Naive thymus-derived CD4-positive, alpha-beta T cell (primary cell): ENCODE measurements around the gene CDK9. TPM values are rescaled to one million over a fixed set of nuclear protein-coding genes. Genes with fewer than 3 reads are reported as not detected.

Source experiments
- ATAC-seq: fragments of 150-1000 bp; cut with Tn5 transposase; 2 replicates; pipeline ENCODE4 v1.10.0; 2021; ENCODE audit warnings: mild to moderate bottlenecking, moderate library complexity
- CTCF ChIA-PET: fragments of 350-600 bp; sonication (Branson Sonifier 250); formaldehyde crosslinking; loops from one replicate; lab custom pipeline; 2021; ENCODE audit warnings: antibody characterized with exemption; lab: Charles Lee
- POLR2A ChIA-PET: fragments of 350-600 bp; sonication (Branson Sonifier 250); formaldehyde crosslinking; loops from one replicate; lab custom pipeline; 2021; ENCODE audit warnings: antibody characterized with exemption, inconsistent platforms; lab: Charles Lee
- DNase-seq, 9 donors: peaks; one replicate each; pipeline versions ENCODE4 v3.0.0 to v3.0.0-alpha.2; 2020 to 2022; ENCODE audit warnings: mixed read lengths in 1 of 9
- H3K27ac ChIP-seq: one replicate; pipeline ENCODE4 v1.7.0; 2013; ENCODE audit warnings: mild to moderate bottlenecking, low read depth, low read length, moderate library complexity
- H3K27me3 ChIP-seq, 2 donors: one replicate each; pipeline ENCODE4 v1.7.0; 2013; ENCODE audit warnings: low read length in 2 of 2, mild to moderate bottlenecking in 2 of 2, moderate library complexity in 2 of 2; ENCODE audit not compliant: control insufficient read depth in 2 of 2, insufficient read depth in 2 of 2
- H3K36me3 ChIP-seq, 3 experiments: 1 replicate in 2 of 3; 2 replicates in 1 of 3; pipeline ENCODE4 v1.7.0; 2013; ENCODE audit warnings: low read length in 3 of 3, mild to moderate bottlenecking in 3 of 3, moderate library complexity in 1 of 3; ENCODE audit not compliant: insufficient read depth in 3 of 3, control insufficient read depth in 2 of 3
- H3K4me1 ChIP-seq, 2 donors: one replicate each; pipeline ENCODE4 v1.7.0; 2013; ENCODE audit warnings: low read length in 2 of 2, mild to moderate bottlenecking in 2 of 2, moderate library complexity in 1 of 2; ENCODE audit not compliant: control insufficient read depth in 2 of 2, insufficient read depth in 2 of 2
- H3K4me3 ChIP-seq: 2 replicates; pipeline ENCODE4 v1.7.0; 2013; ENCODE audit warnings: mild to moderate bottlenecking, low read length
- H3K9me3 ChIP-seq, 3 experiments: 1 replicate in 2 of 3; 2 replicates in 1 of 3; pipeline ENCODE4 v1.7.0; 2013; ENCODE audit warnings: low read length in 3 of 3; ENCODE audit not compliant: control insufficient read depth in 2 of 3
- H3K27ac Mint-ChIP-seq, 9 donors: one replicate each; pipeline ENCODE4 v1.8.0; 2020 to 2022; ENCODE audit warnings: mixed read lengths in 9 of 9, mild to moderate bottlenecking in 8 of 9, moderate library complexity in 5 of 9, inconsistent platforms in 2 of 9
- H3K27me3 Mint-ChIP-seq, 5 donors: one replicate each; pipeline ENCODE4 v1.8.0; 2021 to 2022; ENCODE audit warnings: mixed read lengths in 5 of 5, mild to moderate bottlenecking in 1 of 5
- H3K36me3 Mint-ChIP-seq, 5 donors: one replicate each; pipeline ENCODE4 v1.8.0; 2020 to 2022; ENCODE audit warnings: mixed read lengths in 5 of 5, mild to moderate bottlenecking in 3 of 5, inconsistent platforms in 1 of 5
- H3K4me1 Mint-ChIP-seq, 7 donors: one replicate each; pipeline ENCODE4 v1.8.0; 2020 to 2022; ENCODE audit warnings: mixed read lengths in 7 of 7, mild to moderate bottlenecking in 3 of 7, inconsistent platforms in 1 of 7
- H3K4me3 Mint-ChIP-seq, 10 donors: one replicate each; pipeline ENCODE4 v1.8.0; 2020 to 2022; ENCODE audit warnings: mild to moderate bottlenecking in 10 of 10, mixed read lengths in 10 of 10, moderate library complexity in 6 of 10, inconsistent platforms in 2 of 10
- H3K9me3 Mint-ChIP-seq, 11 donors: one replicate each; pipeline ENCODE4 v1.8.0; 2020 to 2022; ENCODE audit warnings: mixed read lengths in 11 of 11, mild to moderate bottlenecking in 4 of 11, inconsistent platforms in 1 of 11, moderate library complexity in 1 of 11
- intact Hi-C, 2 donors: fragments of 100-400 bp; cut with micrococcal nuclease; formaldehyde crosslinking; loops; one replicate each; pipeline ENCODE4 v1.15.1; 2023
- polyA plus RNA-seq, 2 donors: library from polyadenylated mRNA; unstranded; fragments of 300-500 nt; fragmentation: Illumina TruSeq; gene quantifications; one replicate each; pipeline ENCODE4 v1.2.3, GENCODE V29; 2021
- total RNA-seq, 6 experiments: library from RNA in 5 of 6; stranded (reverse) in 5 of 6; gene quantifications; 1 replicate in 5 of 6; 2 replicates in 1 of 6; pipeline ENCODE4 v1.2.3 and lab custom pipeline; 2021 to 2026

Gene CDK9
- total and polyA plus RNA-seq, 7 experiments from 2014 or later = 37.5 to 135 (median 120) TPM

- DNase-seq (no peak), ATAC-seq (no peak)
- Histone ChIP-seq H3K27ac (peak overlapping the region; percentile 14), H3K4me3 (no peak overlapping the region), H3K9me3 (no peaks in the 10 kb centered on the region), H3K4me1 (no peaks in the 10 kb centered on the region), H3K27me3 (no peaks in the 10 kb centered on the region), H3K36me3 (peaks cover 12 to 91% (median 17%) of the 10 kb centered on the region in 3 experiments)
- Mint-ChIP-seq H3K4me1 (peaks cover 0 to 16% (median 9%) of the 10 kb centered on the region in 7 donors), H3K27me3 (no peaks in the 10 kb centered on the region), H3K4me3 (no peak overlapping the region), H3K36me3 (peaks cover 0 to 36% (median 3%) of the 10 kb centered on the region in 5 donors), H3K27ac (peak overlapping the region in 4 of 9 donors; percentile 28 to 69 (median 54)), H3K9me3 (no peaks in the 10 kb centered on the region)
- ChIA-PET POLR2A (interaction anchor here (1.0 to 1.6 kb wide), 3 partner anchors 9 to 41 kb away, joined by 3 to 5 read pairs (median 4); partner anchors contain the start of genes CDK9, SH2D3C and TOR2A), CTCF (interaction anchor here (0.6 to 3.0 kb wide), 5 partner anchors 10 to 186 kb away, joined by 3 to 16 read pairs (median 3); partner anchors contain the start of genes PIP5KL1 and TOR2A)
- intact Hi-C loops = no loop called here
Observed at GRCh38 chr9:127744398-127745110, 41.3 kb upstream of the CDK9 start.

DNA sequence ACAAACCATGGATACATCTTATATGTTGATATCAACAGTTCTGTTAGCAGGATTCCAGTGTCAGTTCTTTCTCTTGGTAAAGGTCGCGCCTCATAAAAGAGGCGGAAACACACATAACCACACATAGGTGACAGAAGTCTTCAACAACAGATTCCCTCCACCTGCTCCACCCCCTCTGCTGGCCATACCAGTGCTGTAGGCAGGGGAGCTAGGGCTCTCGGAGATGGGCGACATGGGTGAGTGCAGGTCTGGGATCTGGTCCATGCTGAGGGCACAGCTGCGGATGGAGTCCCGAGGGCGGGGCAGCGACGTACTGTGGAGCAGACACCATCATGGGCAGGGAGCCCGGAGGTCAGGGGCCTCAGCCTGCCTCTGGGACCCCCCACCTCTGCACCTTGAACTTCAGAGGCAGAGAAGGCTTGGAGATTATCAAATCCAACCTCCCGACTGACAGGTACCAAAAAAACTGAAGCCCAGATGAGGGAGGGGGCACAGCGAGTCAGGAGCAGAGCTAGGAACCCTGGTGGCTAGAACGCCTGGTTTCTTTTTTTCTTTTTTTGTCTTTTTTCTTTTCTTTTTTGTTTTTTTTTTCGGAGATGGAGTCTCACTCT lies 38.8 kb upstream of the CDK9 start:
- Mint-ChIP-seq H3K27me3 (no peaks in the 10 kb centered on the region), H3K27ac (peak overlapping the region; percentile 40 to 92 (median 87)), H3K4me1 (peaks cover 5 to 27% (median 11%) of the 10 kb centered on the region in 7 donors), H3K4me3 (peak overlapping the region in 9 of 10 donors; percentile 37 to 83 (median 66)), H3K36me3 (peaks cover 4 to 44% (median 7%) of the 10 kb centered on the region in 5 donors), H3K9me3 (no peaks in the 10 kb centered on the region)
- no peaks in the 10 kb centered on the region for H3K27me3 ChIP-seq
- DNase-seq = peak in 7 of 9 donors; percentile 38 to 64 (median 46)
- ATAC-seq = peak; percentile 89
- H3K4me3 ChIP-seq = no peak overlapping the region
- no peaks in the 10 kb centered on the region for H3K4me1 ChIP-seq
- H3K9me3 ChIP-seq = no peaks in the 10 kb centered on the region
- CTCF ChIA-PET = interaction anchor here (0.8 to 2.4 kb wide), 7 partner anchors 12 to 123 kb away, joined by 3 to 8 read pairs (median 4); partner anchors contain the start of genes FPGS and TOR2A
- intact Hi-C loops = loop anchor here in 1 of 2 donors (1.0 kb wide), 1 partner anchor 38 kb away; no protein-coding TSS in a partner anchor
- POLR2A ChIA-PET = interaction anchor here (0.6 to 1.5 kb wide), 8 partner anchors 19 to 109 kb away, joined by 3 to 8 read pairs (median 4); partner anchors contain the start of gene CDK9
- H3K36me3 ChIP-seq = peaks cover 21 to 91% (median 28%) of the 10 kb centered on the region in 3 experiments
- peak overlapping the region; percentile 31 for H3K27ac ChIP-seq

- CTCF ChIA-PET = no interaction called here
- DNase-seq (no peak), ATAC-seq (no peak)
- Histone ChIP-seq H3K27me3 (no peaks in the 10 kb centered on the region), H3K9me3 (no peaks in the 10 kb centered on the region), H3K4me3 (no peak overlapping the region), H3K36me3 (peaks cover 21 to 93% (median 28%) of the 10 kb centered on the region in 3 experiments), H3K4me1 (no peaks in the 10 kb centered on the region), H3K27ac (no peak overlapping the region)
- no peaks in the 10 kb centered on the region for H3K9me3 Mint-ChIP-seq
- no peak overlapping the region for H3K4me3 Mint-ChIP-seq
- peaks cover 5 to 36% (median 16%) of the 10 kb centered on the region in 7 donors for H3K4me1 Mint-ChIP-seq
- no peaks in the 10 kb centered on the region for H3K27me3 Mint-ChIP-seq
- intact Hi-C loops = no loop called here
- H3K36me3 Mint-ChIP-seq = peaks cover 4 to 35% (median 5%) of the 10 kb centered on the region in 5 donors
- peak overlapping the region in 1 of 9 donors; percentile 26 for H3K27ac Mint-ChIP-seq
- POLR2A ChIA-PET = interaction anchor here (0.8 to 1.6 kb wide), 2 partner anchors 9 to 19 kb away, joined by 3 to 4 read pairs; no protein-coding TSS in a partner anchor
Observed at GRCh38 chr9:127749090-127749787, 36.6 kb upstream of the CDK9 start.

- no peaks in the 10 kb centered on the region for H3K9me3 ChIP-seq
- POLR2A ChIA-PET = interaction anchor here (0.8 kb wide), 1 partner anchor 31 kb away, joined by 3 read pairs; no protein-coding TSS in a partner anchor
- ATAC-seq (no peak), DNase-seq (no peak)
- Mint-ChIP-seq H3K4me1 (peaks cover 5 to 36% (median 16%) of the 10 kb centered on the region in 7 donors), H3K27me3 (no peaks in the 10 kb centered on the region), H3K36me3 (peaks cover 4 to 27% (median 5%) of the 10 kb centered on the region in 5 donors), H3K27ac (peak overlapping the region in 6 of 9 donors; percentile 28 to 78 (median 44)), H3K9me3 (no peaks in the 10 kb centered on the region), H3K4me3 (no peak overlapping the region)
- no peaks in the 10 kb centered on the region for H3K4me1 ChIP-seq
- no peak overlapping the region for H3K4me3 ChIP-seq
- H3K36me3 ChIP-seq = peaks cover 21 to 85% (median 28%) of the 10 kb centered on the region in 3 experiments
- no peak overlapping the region for H3K27ac ChIP-seq
- intact Hi-C loops = no loop called here
- CTCF ChIA-PET = no interaction called here
- no peaks in the 10 kb centered on the region for H3K27me3 ChIP-seq
Observed at GRCh38 chr9:127751269-127752054, 34.4 kb upstream of the CDK9 start.

- ATAC-seq = no peak
- Mint-ChIP-seq H3K9me3 (no peaks in the 10 kb centered on the region), H3K27me3 (no peaks in the 10 kb centered on the region), H3K4me1 (peaks cover 5 to 22% (median 11%) of the 10 kb centered on the region in 7 donors), H3K27ac (peak overlapping the region in 3 of 9 donors; percentile 58 to 64 (median 62)), H3K36me3 (peaks cover 4 to 22% (median 5%) of the 10 kb centered on the region in 5 donors), H3K4me3 (no peak overlapping the region)
- Histone ChIP-seq H3K36me3 (peaks cover 21 to 77% (median 25%) of the 10 kb centered on the region in 3 experiments), H3K9me3 (no peaks in the 10 kb centered on the region), H3K27me3 (no peaks in the 10 kb centered on the region), H3K27ac (peak overlapping the region; percentile 29), H3K4me3 (no peak overlapping the region), H3K4me1 (no peaks in the 10 kb centered on the region)
- DNase-seq = no peak
- ChIA-PET POLR2A (no interaction called here), CTCF (interaction anchor here (1.1 kb wide), 1 partner anchor 169 kb away, joined by 3 read pairs; no protein-coding TSS in a partner anchor)
- intact Hi-C loops = no loop called here
Observed at GRCh38 chr9:127753148-127753547, 32.7 kb upstream of the CDK9 start.
